ENCODE data around the gene SNX27. TPM values are rescaled to one million over a fixed set of nuclear protein-coding genes. Genes with fewer than 3 reads are reported as not detected.

SNX27 gene
- total RNA-seq, 1 donor from 2014 or later: 40.7 TPM

GRCh38 chr1:151720554-151720953 lies 108.7 kb downstream of the SNX27 start:
- no peak for DNase-seq (ENCODE audit: extremely low spot score, unreplicated experiment)
- peaks cover 87% of the 10 kb centered on the region for H3K27me3 Mint-ChIP-seq
- no peaks in the 10 kb centered on the region for H3K9me3 Mint-ChIP-seq
- H3K36me3 Mint-ChIP-seq: no peaks in the 10 kb centered on the region
- TF ChIP-seq CTCF (conservative IDR thresholded peaks at IDR 0.05): no peak
- peak overlapping the region; percentile 58 for H3K4me3 Mint-ChIP-seq
- peaks cover 24% of the 10 kb centered on the region for H3K4me1 Mint-ChIP-seq (ENCODE audit: unreplicated experiment)
- H3K27ac Mint-ChIP-seq: peak overlapping the region; percentile 67

- Mint-ChIP-seq H3K36me3 (no peaks in the 10 kb centered on the region), H3K27me3 (peaks cover 86% of the 10 kb centered on the region), H3K4me3 (peak within 1 kb of the TSS; percentile 82), H3K27ac (peak within 1 kb of the TSS; percentile 67), H3K9me3 (no peaks in the 10 kb centered on the region), H3K4me1 (ENCODE audit: unreplicated experiment) (peaks cover 24% of the 10 kb centered on the region)
- TF ChIP-seq CTCF (conservative IDR thresholded peaks at IDR 0.05): no peak
- DNase-seq (ENCODE audit: extremely low spot score, unreplicated experiment): no peak
Observed at GRCh38 chr1:151720974-151721787, 109.3 kb downstream of the SNX27 start, which contains the start of gene RIIAD1. Gene RIIAD1 (plus strand): TSS chr1:151721522. CDS start chr1:151721537, 15 bp downstream.

GRCh38 chr1:151721788-151722510 lies 110.1 kb downstream of the SNX27 start:
- Mint-ChIP-seq H3K4me3 (peak overlapping the region; percentile 82), H3K27ac (no peak overlapping the region), H3K9me3 (no peaks in the 10 kb centered on the region), H3K36me3 (no peaks in the 10 kb centered on the region), H3K27me3 (peaks cover 88% of the 10 kb centered on the region), H3K4me1 (ENCODE audit: unreplicated experiment) (peaks cover 20% of the 10 kb centered on the region)
- no peak for TF ChIP-seq CTCF (conservative IDR thresholded peaks at IDR 0.05)
- DNase-seq (ENCODE audit: extremely low spot score, unreplicated experiment): no peak

- TF ChIP-seq CTCF (conservative IDR thresholded peaks at IDR 0.05): no peak
- Mint-ChIP-seq H3K27me3 (peaks cover 85% of the 10 kb centered on the region), H3K4me1 (ENCODE audit: unreplicated experiment) (peaks cover 10% of the 10 kb centered on the region), H3K27ac (no peak overlapping the region), H3K4me3 (no peak overlapping the region), H3K9me3 (no peaks in the 10 kb centered on the region), H3K36me3 (no peaks in the 10 kb centered on the region)
- no peak for DNase-seq (ENCODE audit: extremely low spot score, unreplicated experiment)
Observed at GRCh38 chr1:151723726-151724370, 112.0 kb downstream of the SNX27 start.

- TF ChIP-seq CTCF (conservative IDR thresholded peaks at IDR 0.05): no peak
- Mint-ChIP-seq H3K9me3 (no peaks in the 10 kb centered on the region), H3K27ac (no peak overlapping the region), H3K27me3 (peaks cover 53% of the 10 kb centered on the region), H3K4me3 (peak overlapping the region; percentile 62), H3K36me3 (no peaks in the 10 kb centered on the region), H3K4me1 (ENCODE audit: unreplicated experiment) (peaks cover 5% of the 10 kb centered on the region)
- no peak for DNase-seq (ENCODE audit: extremely low spot score, unreplicated experiment)
Observed at GRCh38 chr1:151728151-151729054, 116.6 kb downstream of the SNX27 start.

All from type B pancreatic cell (in vitro differentiated cells).